ENCODE measurements around the gene RSU1. TPM values are rescaled to one million over a fixed set of nuclear protein-coding genes. Genes with fewer than 3 reads are reported as not detected.

Gene RSU1
- total RNA-seq, 1 donor from 2014 or later = 33.7 TPM

DNA sequence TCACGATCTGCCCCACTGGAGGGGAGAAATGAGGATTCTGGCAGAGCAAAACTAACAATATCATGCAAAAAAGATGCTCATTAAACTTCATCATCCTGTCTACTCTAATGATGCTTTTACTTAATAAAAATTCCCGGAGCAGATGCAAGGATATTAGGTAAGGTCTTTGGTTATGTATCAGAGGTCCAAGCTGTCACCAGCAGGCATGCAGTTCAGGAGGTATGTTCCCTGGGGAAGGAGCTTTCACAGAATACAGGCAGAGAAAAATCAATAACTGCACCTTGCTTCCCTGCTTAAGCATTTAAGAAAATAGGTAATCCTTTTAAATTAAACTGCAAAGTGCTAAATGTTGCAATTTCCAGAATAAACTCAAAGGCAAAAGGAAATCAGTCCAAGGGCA, 213.9 kb downstream of the RSU1 start:
- no peaks in the 10 kb centered on the region for H3K36me3 Mint-ChIP-seq (ENCODE audit: low read depth)
- no peak for DNase-seq (ENCODE audit: low read depth, low spot score)
- no peaks in the 10 kb centered on the region for H3K9me3 Mint-ChIP-seq
- H3K27ac Mint-ChIP-seq (ENCODE audit: unreplicated experiment) = no peak overlapping the region
- H3K27me3 Mint-ChIP-seq (ENCODE audit: low read depth) = no peaks in the 10 kb centered on the region
- TF ChIP-seq, protein P1, sequence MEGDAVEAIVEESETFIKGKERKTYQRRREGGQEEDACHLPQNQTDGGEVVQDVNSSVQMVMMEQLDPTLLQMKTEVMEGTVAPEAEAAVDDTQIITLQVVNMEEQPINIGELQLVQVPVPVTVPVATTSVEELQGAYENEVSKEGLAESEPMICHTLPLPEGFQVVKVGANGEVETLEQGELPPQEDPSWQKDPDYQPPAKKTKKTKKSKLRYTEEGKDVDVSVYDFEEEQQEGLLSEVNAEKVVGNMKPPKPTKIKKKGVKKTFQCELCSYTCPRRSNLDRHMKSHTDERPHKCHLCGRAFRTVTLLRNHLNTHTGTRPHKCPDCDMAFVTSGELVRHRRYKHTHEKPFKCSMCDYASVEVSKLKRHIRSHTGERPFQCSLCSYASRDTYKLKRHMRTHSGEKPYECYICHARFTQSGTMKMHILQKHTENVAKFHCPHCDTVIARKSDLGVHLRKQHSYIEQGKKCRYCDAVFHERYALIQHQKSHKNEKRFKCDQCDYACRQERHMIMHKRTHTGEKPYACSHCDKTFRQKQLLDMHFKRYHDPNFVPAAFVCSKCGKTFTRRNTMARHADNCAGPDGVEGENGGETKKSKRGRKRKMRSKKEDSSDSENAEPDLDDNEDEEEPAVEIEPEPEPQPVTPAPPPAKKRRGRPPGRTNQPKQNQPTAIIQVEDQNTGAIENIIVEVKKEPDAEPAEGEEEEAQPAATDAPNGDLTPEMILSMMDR (conservative IDR thresholded peaks at IDR 0.05) = no peak
- no peak overlapping the region for H3K4me3 Mint-ChIP-seq
- H3K4me1 Mint-ChIP-seq = no peaks in the 10 kb centered on the region

DNA sequence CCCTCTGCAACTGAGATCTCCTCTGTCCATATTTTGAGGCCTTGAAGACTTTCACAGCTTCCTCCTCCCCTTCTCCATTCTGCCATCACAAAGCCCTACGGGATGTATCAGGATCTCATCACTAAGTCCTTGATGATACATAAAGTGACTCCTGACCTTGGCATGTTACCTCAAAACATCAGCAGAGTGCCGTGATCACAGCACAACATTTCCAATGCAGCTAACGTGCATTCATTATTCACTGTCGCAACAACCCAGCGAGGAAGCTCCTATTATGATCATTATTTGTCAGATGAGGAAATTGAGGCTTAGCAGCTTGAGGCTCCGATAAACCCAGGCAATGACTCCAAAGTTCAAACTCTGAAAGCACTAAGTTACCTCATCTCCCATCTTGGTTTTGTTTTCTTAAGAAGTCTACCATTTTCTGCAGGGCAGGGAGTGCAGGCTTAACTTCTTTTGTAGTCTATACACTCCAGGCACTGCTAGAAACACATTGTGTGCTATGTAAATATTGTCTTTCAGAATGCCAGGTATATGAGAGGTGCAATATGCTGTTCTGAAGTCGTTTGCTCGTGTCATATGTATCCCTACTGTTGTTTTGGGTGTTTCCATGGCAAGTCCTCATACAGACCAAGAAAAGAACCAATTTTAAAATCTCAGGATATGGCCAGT, 215.0 kb downstream of the RSU1 start:
- TF ChIP-seq, protein P1 (conservative IDR thresholded peaks at IDR 0.05) = no peak
- no peaks in the 10 kb centered on the region for H3K9me3 Mint-ChIP-seq
- no peaks in the 10 kb centered on the region for H3K4me1 Mint-ChIP-seq
- no peaks in the 10 kb centered on the region for H3K36me3 Mint-ChIP-seq (ENCODE audit: low read depth)
- no peak for DNase-seq (ENCODE audit: low read depth, low spot score)
- H3K27ac Mint-ChIP-seq (ENCODE audit: unreplicated experiment) = no peak overlapping the region
- no peak overlapping the region for H3K4me3 Mint-ChIP-seq
- no peaks in the 10 kb centered on the region for H3K27me3 Mint-ChIP-seq (ENCODE audit: low read depth)

DNA sequence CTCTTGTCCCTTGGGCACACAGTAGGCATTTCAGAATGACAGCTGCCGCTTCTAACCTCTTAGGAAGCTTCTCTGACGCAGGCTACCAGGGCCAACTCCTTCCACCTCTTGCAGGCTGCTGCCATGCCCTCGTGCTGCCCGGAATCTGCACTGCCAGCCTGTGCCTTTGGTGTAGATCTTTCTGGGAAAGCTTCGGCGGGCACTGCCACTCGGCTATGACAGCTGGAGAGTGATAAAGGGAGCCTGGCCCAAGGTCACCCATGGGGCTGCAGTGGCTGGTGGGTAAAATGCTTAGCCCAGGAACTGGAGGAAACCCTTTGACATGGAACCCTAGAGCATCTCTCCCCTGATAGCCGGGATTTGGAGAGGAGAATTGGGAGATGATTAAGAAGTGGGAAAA, 217.6 kb downstream of the RSU1 start:
- TF ChIP-seq, protein P1 (conservative IDR thresholded peaks at IDR 0.05) = no peak
- H3K4me3 Mint-ChIP-seq = no peak overlapping the region
- no peak for DNase-seq (ENCODE audit: low read depth, low spot score)
- H3K9me3 Mint-ChIP-seq = no peaks in the 10 kb centered on the region
- no peak overlapping the region for H3K27ac Mint-ChIP-seq (ENCODE audit: unreplicated experiment)
- no peaks in the 10 kb centered on the region for H3K27me3 Mint-ChIP-seq (ENCODE audit: low read depth)
- H3K4me1 Mint-ChIP-seq = no peaks in the 10 kb centered on the region
- H3K36me3 Mint-ChIP-seq (ENCODE audit: low read depth) = no peaks in the 10 kb centered on the region

DNA sequence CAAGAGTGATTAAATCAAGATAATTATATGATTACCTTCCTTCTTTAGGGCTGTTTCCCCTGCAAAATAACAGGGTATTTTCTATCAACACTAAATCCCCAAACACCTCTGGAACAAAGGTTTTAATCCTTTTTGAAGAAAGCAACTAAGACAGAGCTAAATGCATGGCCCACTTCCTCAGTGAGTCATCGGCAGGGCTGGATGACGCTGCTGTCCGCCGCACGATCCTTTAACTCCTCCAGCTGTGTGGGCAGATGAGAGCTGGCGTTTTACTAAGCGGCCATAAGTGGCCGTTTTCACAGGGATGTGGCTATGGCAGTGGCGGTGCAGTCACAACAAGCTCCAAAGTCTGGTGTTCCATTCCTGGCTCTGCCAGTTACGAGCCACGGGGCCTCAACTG, 219.6 kb downstream of the RSU1 start:
- H3K9me3 Mint-ChIP-seq = no peaks in the 10 kb centered on the region
- no peaks in the 10 kb centered on the region for H3K4me1 Mint-ChIP-seq
- no peak overlapping the region for H3K4me3 Mint-ChIP-seq
- H3K36me3 Mint-ChIP-seq (ENCODE audit: low read depth) = peaks cover 3% of the 10 kb centered on the region
- no peak overlapping the region for H3K27ac Mint-ChIP-seq (ENCODE audit: unreplicated experiment)
- TF ChIP-seq, protein P1 (conservative IDR thresholded peaks at IDR 0.05) = no peak
- DNase-seq (ENCODE audit: low read depth, low spot score) = no peak
- no peaks in the 10 kb centered on the region for H3K27me3 Mint-ChIP-seq (ENCODE audit: low read depth)

DNA sequence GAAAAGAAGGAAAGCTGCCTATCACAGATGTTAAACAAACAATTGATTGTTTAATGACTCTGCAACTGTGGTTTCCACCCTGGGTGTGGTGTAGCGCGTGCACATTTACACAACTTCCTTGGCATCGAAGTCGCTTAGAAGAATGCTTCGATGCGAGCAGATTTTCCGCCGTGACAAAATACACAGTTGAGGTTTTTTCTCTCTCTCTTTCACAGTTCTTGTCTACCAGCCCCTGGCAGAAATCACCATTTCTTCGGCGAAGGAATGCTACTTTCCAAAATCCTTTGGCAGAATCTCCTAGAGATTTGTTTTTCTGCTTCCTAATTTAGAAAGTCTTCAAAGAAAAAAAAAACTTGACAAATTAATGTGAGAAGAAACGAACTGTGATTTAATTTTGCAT, 224.8 kb downstream of the RSU1 start:
- no peaks in the 10 kb centered on the region for H3K9me3 Mint-ChIP-seq
- TF ChIP-seq, protein P1 (conservative IDR thresholded peaks at IDR 0.05) = no peak
- H3K4me1 Mint-ChIP-seq = no peaks in the 10 kb centered on the region
- H3K27me3 Mint-ChIP-seq (ENCODE audit: low read depth) = no peaks in the 10 kb centered on the region
- no peak for DNase-seq (ENCODE audit: low read depth, low spot score)
- H3K36me3 Mint-ChIP-seq (ENCODE audit: low read depth) = peaks cover 6% of the 10 kb centered on the region
- H3K27ac Mint-ChIP-seq (ENCODE audit: unreplicated experiment) = no peak overlapping the region
- H3K4me3 Mint-ChIP-seq = no peak overlapping the region
